ENCODE results near the gene APOBEC3G.

The APOBEC3G gene

GRCh38 chr22:39117585-39118191 is 40.6 kb downstream of the APOBEC3G start:
- TF ChIP-seq GATA1 (IDR thresholded peaks at IDR 0.05; ENCODE audit: low read depth, low read length) (no peak), POLR2A (IDR thresholded peaks at IDR 0.05; ENCODE audit: low read length) (no peak)
- DNase-seq: peak; percentile 78 to 85

GRCh38 chr22:39120983-39121382 is 43.9 kb downstream of the APOBEC3G start:
- no peak for DNase-seq
- TF ChIP-seq GATA1 (IDR thresholded peaks at IDR 0.05; ENCODE audit: low read depth, low read length) (no peak), POLR2A (IDR thresholded peaks at IDR 0.05; ENCODE audit: low read length) (no peak)

- TF ChIP-seq POLR2A (IDR thresholded peaks at IDR 0.05; ENCODE audit: low read length) (no peak), GATA1 (IDR thresholded peaks at IDR 0.05; ENCODE audit: low read depth, low read length) (no peak)
- DNase-seq: no peak
Observed at GRCh38 chr22:39122772-39123470, 45.8 kb downstream of the APOBEC3G start.

- TF ChIP-seq GATA1 (IDR thresholded peaks at IDR 0.05; ENCODE audit: low read depth, low read length) (no peak), POLR2A (IDR thresholded peaks at IDR 0.05; ENCODE audit: low read length) (no peak)
- DNase-seq: no peak
Observed at GRCh38 chr22:39123751-39124581, 46.9 kb downstream of the APOBEC3G start.

GRCh38 chr22:39125622-39126021 is 48.5 kb downstream of the APOBEC3G start:
- DNase-seq: no peak

GRCh38 chr22:39128508-39128907 is 51.4 kb downstream of the APOBEC3G start:
- TF ChIP-seq POLR2A (IDR thresholded peaks at IDR 0.05; ENCODE audit: low read length) (no peak), GATA1 (IDR thresholded peaks at IDR 0.05; ENCODE audit: low read depth, low read length) (no peak)
- no peak for DNase-seq

More at GRCh38 chr22:39125622-39126021, 48.5 kb downstream of the APOBEC3G start:
- TF ChIP-seq POLR2A (IDR thresholded peaks at IDR 0.05; ENCODE audit: low read length) (no peak), GATA1 (IDR thresholded peaks at IDR 0.05; ENCODE audit: low read depth, low read length) (no peak)

GRCh38 chr22:39129081-39129480 is 52.0 kb downstream of the APOBEC3G start:
- no peak for DNase-seq
- TF ChIP-seq POLR2A (IDR thresholded peaks at IDR 0.05; ENCODE audit: low read length) (no peak), GATA1 (IDR thresholded peaks at IDR 0.05; ENCODE audit: low read depth, low read length) (no peak)

GRCh38 chr22:39129746-39130145 is 52.7 kb downstream of the APOBEC3G start:
- TF ChIP-seq GATA1 (IDR thresholded peaks at IDR 0.05; ENCODE audit: low read depth, low read length) (no peak), POLR2A (IDR thresholded peaks at IDR 0.05; ENCODE audit: low read length) (no peak)
- no peak for DNase-seq

- no peak for DNase-seq
- TF ChIP-seq POLR2A (IDR thresholded peaks at IDR 0.05; ENCODE audit: low read length): no peak
- TF ChIP-seq GATA1 (IDR thresholded peaks at IDR 0.05; ENCODE audit: low read depth, low read length): no peak
Observed at GRCh38 chr22:39130152-39130704, 53.2 kb downstream of the APOBEC3G start.

- no peak for TF ChIP-seq POLR2A (IDR thresholded peaks at IDR 0.05; ENCODE audit: low read length)
- no peak for TF ChIP-seq GATA1 (IDR thresholded peaks at IDR 0.05; ENCODE audit: low read depth, low read length)
- no peak for DNase-seq
Observed at GRCh38 chr22:39130892-39131855, 54.1 kb downstream of the APOBEC3G start.

GRCh38 chr22:39132281-39132680 is 55.2 kb downstream of the APOBEC3G start:
- no peak for DNase-seq
- no peak for TF ChIP-seq POLR2A (IDR thresholded peaks at IDR 0.05; ENCODE audit: low read length)
- TF ChIP-seq GATA1 (IDR thresholded peaks at IDR 0.05; ENCODE audit: low read depth, low read length): no peak

GRCh38 chr22:39132871-39133524 is 55.9 kb downstream of the APOBEC3G start:
- TF ChIP-seq GATA1 (IDR thresholded peaks at IDR 0.05; ENCODE audit: low read depth, low read length): no peak
- no peak for DNase-seq

Measured in erythroblast (primary cell).